Right lobe of liver (tissue), 4 donors: ENCODE results near the gene GLIS1.

Experiments used
- CTCF ChIP-seq, 4 donors: fragments of 200-600 bp in 3 of 4; fragments of 450-650 bp in 1 of 4; IDR thresholded peaks; one replicate each; pipeline versions ENCODE4 v1.5.1 to v1.8.0; 2016 to 2022; ENCODE audit warnings: antibody characterized with exemption in 4 of 4, mild to moderate bottlenecking in 2 of 4
- POLR2A ChIP-seq: fragments of 450-650 bp; IDR thresholded peaks from one replicate; pipeline ENCODE4 v1.6.1; 2017; ENCODE audit warnings: antibody characterized with exemption, mild to moderate bottlenecking
- donor health status: DM: no; HTN: no; CAD: no.
- donor health status: DM: no; HTN: no; CAD: no.
- donor health status: DM: no; HTN: yes; CAD: no.

- TF ChIP-seq CTCF (IDR thresholded peaks at IDR 0.05), result no peak
- TF ChIP-seq POLR2A, result no peak
Measured at GRCh38 chr1:53728702-53729455, 10.1 kb downstream of the GLIS1 start.
